ENCODE results near the gene PROCR. TPM values are rescaled to one million over a fixed set of nuclear protein-coding genes. Genes with fewer than 3 reads are reported as not detected.
"Not testable (repeated sequence)": the region's sequence is repeated elsewhere in the genome, so short reads cannot be mapped to it uniquely, and the experiment has no call there.

The PROCR gene
- total RNA-seq, 1 donor = 38.0 TPM

DNA sequence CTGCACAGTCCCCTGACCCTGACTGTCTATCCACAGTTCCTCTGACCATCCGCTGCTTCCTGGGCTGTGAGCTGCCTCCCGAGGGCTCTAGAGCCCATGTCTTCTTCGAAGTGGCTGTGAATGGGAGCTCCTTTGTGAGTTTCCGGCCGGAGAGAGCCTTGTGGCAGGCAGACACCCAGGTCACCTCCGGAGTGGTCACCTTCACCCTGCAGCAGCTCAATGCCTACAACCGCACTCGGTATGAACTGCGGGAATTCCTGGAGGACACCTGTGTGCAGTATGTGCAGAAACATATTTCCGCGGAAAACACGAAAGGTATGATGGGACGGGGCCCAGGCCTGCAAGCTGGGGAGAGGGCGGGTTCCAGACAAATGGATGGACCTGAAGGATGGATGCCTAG lies 4.3 kb downstream of the PROCR start:
- peaks cover 13% of the 10 kb centered on the region for H3K4me1 ChIP-seq (ENCODE audit: insufficient read depth, low read length)
- no peak for DNase-seq (ENCODE audit: insufficient read length, low spot score, missing footprints)

GRCh38 chr20:35179292-35180212 lies 7.7 kb downstream of the PROCR start:
- H2AFZ ChIP-seq (ENCODE audit: low read length) = no peak overlapping the region
- H3K9me3 ChIP-seq (ENCODE audit: low read depth, low read length) = no peaks in the 10 kb centered on the region
- H3K27ac ChIP-seq (ENCODE audit: low read depth, low read length) = no peak overlapping the region
- H3K4me2 ChIP-seq (ENCODE audit: insufficient read depth, low read length) = no peak overlapping the region
- no peak for TF ChIP-seq CTCF (IDR thresholded peaks at IDR 0.05; ENCODE audit: extremely low read depth, low read depth, low read length)
- no peaks in the 10 kb centered on the region for H4K20me1 ChIP-seq (ENCODE audit: insufficient read depth, low read length)
- no peak overlapping the region for H3K4me3 ChIP-seq (ENCODE audit: insufficient read depth, low read length)
- no peaks in the 10 kb centered on the region for H3K4me1 ChIP-seq (ENCODE audit: insufficient read depth, low read length)
- H3K36me3 ChIP-seq (ENCODE audit: insufficient read depth, low read length) = peaks cover 8% of the 10 kb centered on the region
- peak; percentile 18 for DNase-seq (ENCODE audit: insufficient read length, low spot score, missing footprints)
- H3K27me3 ChIP-seq (ENCODE audit: insufficient read depth, low read length) = no peaks in the 10 kb centered on the region
- H3K79me2 ChIP-seq (ENCODE audit: insufficient read depth, low read length) = no peaks in the 10 kb centered on the region

More for the DNA sequence above, 4.3 kb downstream of the PROCR start:
- Histone ChIP-seq H3K27ac (ENCODE audit: low read depth, low read length) (no peak overlapping the region), H2AFZ (ENCODE audit: low read length) (no peak overlapping the region), H3K36me3 (ENCODE audit: insufficient read depth, low read length) (peaks cover 8% of the 10 kb centered on the region), H3K9me3 (ENCODE audit: low read depth, low read length) (no peaks in the 10 kb centered on the region), H3K4me3 (ENCODE audit: insufficient read depth, low read length) (no peak overlapping the region), H3K27me3 (ENCODE audit: insufficient read depth, low read length) (no peaks in the 10 kb centered on the region), H3K4me2 (ENCODE audit: insufficient read depth, low read length) (no peak overlapping the region), H4K20me1 (ENCODE audit: insufficient read depth, low read length) (no peaks in the 10 kb centered on the region), H3K79me2 (ENCODE audit: insufficient read depth, low read length) (no peaks in the 10 kb centered on the region)
- no peak for TF ChIP-seq CTCF (IDR thresholded peaks at IDR 0.05; ENCODE audit: extremely low read depth, low read depth, low read length)

DNA sequence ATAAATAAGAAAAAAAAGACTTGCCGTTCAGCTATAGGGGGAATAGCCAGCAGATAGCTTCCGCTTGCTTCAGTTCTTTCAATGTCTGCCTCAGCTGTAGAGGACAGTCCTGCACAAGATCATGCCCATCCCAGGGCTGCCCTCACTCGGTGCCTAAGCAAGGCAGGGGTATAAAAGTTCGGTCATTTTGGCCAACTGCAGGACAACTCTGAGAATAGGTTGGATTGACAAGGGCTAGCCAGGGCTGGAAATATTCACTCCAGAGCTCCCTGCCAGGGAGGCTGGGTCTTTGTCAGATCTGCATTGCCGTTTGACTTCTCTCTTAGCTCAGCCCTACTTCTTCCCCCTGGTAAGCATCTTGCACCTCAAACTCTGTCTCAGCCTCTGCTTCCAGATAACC lies 8.4 kb downstream of the PROCR start:
- DNase-seq (ENCODE audit: insufficient read length, low spot score, missing footprints) = peak; percentile 54
- no peak for TF ChIP-seq CTCF (IDR thresholded peaks at IDR 0.05; ENCODE audit: extremely low read depth, low read depth, low read length)
- no peaks in the 10 kb centered on the region for H3K4me1 ChIP-seq (ENCODE audit: insufficient read depth, low read length)
- no peak overlapping the region for H3K4me2 ChIP-seq (ENCODE audit: insufficient read depth, low read length)
- no peaks in the 10 kb centered on the region for H4K20me1 ChIP-seq (ENCODE audit: insufficient read depth, low read length)
- no peaks in the 10 kb centered on the region for H3K27me3 ChIP-seq (ENCODE audit: insufficient read depth, low read length)
- H3K4me3 ChIP-seq (ENCODE audit: insufficient read depth, low read length) = no peak overlapping the region
- H2AFZ ChIP-seq (ENCODE audit: low read length) = no peak overlapping the region
- H3K9me3 ChIP-seq (ENCODE audit: low read depth, low read length) = no peaks in the 10 kb centered on the region
- no peaks in the 10 kb centered on the region for H3K79me2 ChIP-seq (ENCODE audit: insufficient read depth, low read length)
- H3K36me3 ChIP-seq (ENCODE audit: insufficient read depth, low read length) = peaks cover 8% of the 10 kb centered on the region
- no peak overlapping the region for H3K27ac ChIP-seq (ENCODE audit: low read depth, low read length)

DNA sequence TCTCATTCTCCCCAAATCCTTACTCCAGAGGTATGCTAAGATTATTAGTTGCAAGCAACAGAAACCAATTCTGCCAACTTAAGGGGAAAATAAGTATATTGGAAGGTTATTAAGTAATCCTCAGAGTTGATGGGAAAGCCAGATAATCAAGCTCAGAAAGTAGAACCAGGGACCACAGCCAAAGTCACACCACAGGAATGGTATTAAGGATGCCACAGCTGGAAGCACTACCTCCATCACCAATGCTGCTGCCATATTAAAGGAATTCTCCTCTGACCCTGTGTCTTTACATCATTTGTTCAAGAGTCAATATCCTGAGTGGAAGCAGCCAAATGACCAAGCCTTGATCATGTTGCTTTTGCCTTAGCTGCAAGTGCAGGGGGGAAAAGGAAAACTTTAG lies 9.9 kb downstream of the PROCR start:
- TF ChIP-seq CTCF (IDR thresholded peaks at IDR 0.05; ENCODE audit: extremely low read depth, low read depth, low read length) = no peak
- no peak overlapping the region for H3K4me3 ChIP-seq (ENCODE audit: insufficient read depth, low read length)

GRCh38 chr20:35186691-35187289 lies 14.9 kb downstream of the PROCR start:
- H3K9me3 ChIP-seq (ENCODE audit: low read depth, low read length); H3K27me3 ChIP-seq (ENCODE audit: insufficient read depth, low read length); H3K4me3 ChIP-seq (ENCODE audit: insufficient read depth, low read length); DNase-seq (ENCODE audit: insufficient read length, low spot score, missing footprints); H3K4me2 ChIP-seq (ENCODE audit: insufficient read depth, low read length); H2AFZ ChIP-seq (ENCODE audit: low read length); H4K20me1 ChIP-seq (ENCODE audit: insufficient read depth, low read length); H3K4me1 ChIP-seq (ENCODE audit: insufficient read depth, low read length); H3K27ac ChIP-seq (ENCODE audit: low read depth, low read length); H3K36me3 ChIP-seq (ENCODE audit: insufficient read depth, low read length); H3K79me2 ChIP-seq (ENCODE audit: insufficient read depth, low read length): not testable (repeated sequence)

More for the DNA sequence above, 9.9 kb downstream of the PROCR start:
- H3K36me3 ChIP-seq (ENCODE audit: insufficient read depth, low read length) = peaks cover 2% of the 10 kb centered on the region
- no peaks in the 10 kb centered on the region for H3K4me1 ChIP-seq (ENCODE audit: insufficient read depth, low read length)
- no peak overlapping the region for H3K4me2 ChIP-seq (ENCODE audit: insufficient read depth, low read length)
- no peak overlapping the region for H2AFZ ChIP-seq (ENCODE audit: low read length)
- no peaks in the 10 kb centered on the region for H3K79me2 ChIP-seq (ENCODE audit: insufficient read depth, low read length)
- no peaks in the 10 kb centered on the region for H3K9me3 ChIP-seq (ENCODE audit: low read depth, low read length)
- no peak overlapping the region for H3K27ac ChIP-seq (ENCODE audit: low read depth, low read length)
- H3K27me3 ChIP-seq (ENCODE audit: insufficient read depth, low read length) = no peaks in the 10 kb centered on the region
- no peaks in the 10 kb centered on the region for H4K20me1 ChIP-seq (ENCODE audit: insufficient read depth, low read length)
- peak; percentile 30 for DNase-seq (ENCODE audit: insufficient read length, low spot score, missing footprints)

All from osteoblast (primary cell).